ENCODE measurements around the gene UGGT1.

The UGGT1 gene

GRCh38 chr2:128090945-128091725 is at the start of gene UGGT1:
Gene UGGT1 (plus strand): TSS chr2:128091200. CDS start chr2:128091358, 158 bp downstream.
- peak; percentile 91 for DNase-seq (ENCODE audit: low spot score)

- no peak for DNase-seq (ENCODE audit: low spot score)
Measured at GRCh38 chr2:128041561-128041960, 49.4 kb upstream of the UGGT1 start.

- no peak for DNase-seq (ENCODE audit: low spot score)
Measured at GRCh38 chr2:128043041-128043440, 48.0 kb upstream of the UGGT1 start.

GRCh38 chr2:128053331-128053730 is 37.7 kb upstream of the UGGT1 start:
- DNase-seq (ENCODE audit: low spot score) = no peak

GRCh38 chr2:128054104-128054885 is 36.7 kb upstream of the UGGT1 start:
- DNase-seq (ENCODE audit: low spot score) = no peak

GRCh38 chr2:128057334-128057733 is 33.7 kb upstream of the UGGT1 start:
- DNase-seq (ENCODE audit: low spot score) = no peak

- DNase-seq (ENCODE audit: low spot score) = no peak
Measured at GRCh38 chr2:128058114-128058513, 32.9 kb upstream of the UGGT1 start.

- DNase-seq (ENCODE audit: low spot score) = no peak
Measured at GRCh38 chr2:128062571-128062970, 28.4 kb upstream of the UGGT1 start.

GRCh38 chr2:128064353-128064752 is 26.6 kb upstream of the UGGT1 start:
- no peak for DNase-seq (ENCODE audit: low spot score)

- no peak for DNase-seq (ENCODE audit: low spot score)
Measured at GRCh38 chr2:128069769-128070168, 21.2 kb upstream of the UGGT1 start.

- DNase-seq (ENCODE audit: low spot score) = no peak
Measured at GRCh38 chr2:128073278-128073677, 17.7 kb upstream of the UGGT1 start.

- no peak for DNase-seq (ENCODE audit: low spot score)
Measured at GRCh38 chr2:128076461-128077106, 14.4 kb upstream of the UGGT1 start.

GRCh38 chr2:128084757-128085156 is 6.2 kb upstream of the UGGT1 start:
- no peak for DNase-seq (ENCODE audit: low spot score)

- DNase-seq (ENCODE audit: low spot score) = no peak
Measured at GRCh38 chr2:128086244-128086643, 4.8 kb upstream of the UGGT1 start.

GRCh38 chr2:128090575-128090944 is 440 bp upstream of the UGGT1 start:
- DNase-seq (ENCODE audit: low spot score) = no peak

- peak; percentile 12 for DNase-seq (ENCODE audit: low spot score)
Measured at GRCh38 chr2:128091726-128092080, 703 bp downstream of the UGGT1 start.

GRCh38 chr2:128092656-128093055 is 1.7 kb downstream of the UGGT1 start:
- no peak for DNase-seq (ENCODE audit: low spot score)

GRCh38 chr2:128093762-128094161 is 2.8 kb downstream of the UGGT1 start:
- DNase-seq (ENCODE audit: low spot score) = no peak

- no peak for DNase-seq (ENCODE audit: low spot score)
Measured at GRCh38 chr2:128095201-128095600, 4.2 kb downstream of the UGGT1 start.

GRCh38 chr2:128103407-128103806 is 12.4 kb downstream of the UGGT1 start:
- DNase-seq (ENCODE audit: low spot score) = no peak

GRCh38 chr2:128105072-128105471 is 14.1 kb downstream of the UGGT1 start:
- no peak for DNase-seq (ENCODE audit: low spot score)

- no peak for DNase-seq (ENCODE audit: low spot score)
Measured at GRCh38 chr2:128108166-128108565, 17.2 kb downstream of the UGGT1 start.

- DNase-seq (ENCODE audit: low spot score) = no peak
Measured at GRCh38 chr2:128109243-128109642, 18.2 kb downstream of the UGGT1 start.

Data from hepatic stellate cell (primary cell).